OCI-M1 (cell line): Measurements from ENCODE around the gene TRIM8.
"Not testable (repeated sequence)": the region's sequence is repeated elsewhere in the genome, so short reads cannot be mapped to it uniquely, and the experiment has no call there.

Experiments
- DNase-seq: peaks from one replicate; lab custom pipeline; 2025; lab: John Stamatoyannopoulos, UW

The TRIM8 gene

GRCh38 chr10:102670871-102671434, 26.7 kb downstream of the TRIM8 start:
- DNase-seq, result peak; percentile 83

DNA sequence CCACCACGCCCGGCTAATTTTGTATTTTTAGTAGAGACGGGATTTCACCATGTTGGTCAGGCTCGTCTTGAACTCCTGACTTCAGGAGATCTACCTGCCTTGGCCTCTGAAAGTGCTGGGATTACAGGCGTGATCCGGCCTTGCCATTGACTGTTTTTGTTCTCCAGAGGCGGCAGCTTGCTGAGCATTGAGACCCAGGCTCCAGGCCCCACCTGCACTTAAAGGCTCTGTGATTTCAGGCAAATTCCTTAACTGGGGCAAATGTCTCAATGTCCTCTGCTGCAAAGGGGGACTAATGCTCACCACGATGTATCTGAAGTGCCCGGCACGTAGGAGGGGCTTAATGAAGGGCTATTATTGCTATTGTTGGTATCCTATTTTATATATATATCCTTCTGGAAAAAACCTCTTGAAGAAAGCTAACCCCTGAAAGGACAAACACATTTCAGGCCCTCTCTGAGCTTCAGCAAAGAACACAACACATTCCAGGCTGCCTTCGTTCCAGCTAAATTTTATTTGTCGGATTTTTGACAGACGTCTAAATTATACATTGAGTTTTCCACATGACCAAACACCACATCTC, 29.0 kb downstream of the TRIM8 start:
- no peak for DNase-seq

DNA sequence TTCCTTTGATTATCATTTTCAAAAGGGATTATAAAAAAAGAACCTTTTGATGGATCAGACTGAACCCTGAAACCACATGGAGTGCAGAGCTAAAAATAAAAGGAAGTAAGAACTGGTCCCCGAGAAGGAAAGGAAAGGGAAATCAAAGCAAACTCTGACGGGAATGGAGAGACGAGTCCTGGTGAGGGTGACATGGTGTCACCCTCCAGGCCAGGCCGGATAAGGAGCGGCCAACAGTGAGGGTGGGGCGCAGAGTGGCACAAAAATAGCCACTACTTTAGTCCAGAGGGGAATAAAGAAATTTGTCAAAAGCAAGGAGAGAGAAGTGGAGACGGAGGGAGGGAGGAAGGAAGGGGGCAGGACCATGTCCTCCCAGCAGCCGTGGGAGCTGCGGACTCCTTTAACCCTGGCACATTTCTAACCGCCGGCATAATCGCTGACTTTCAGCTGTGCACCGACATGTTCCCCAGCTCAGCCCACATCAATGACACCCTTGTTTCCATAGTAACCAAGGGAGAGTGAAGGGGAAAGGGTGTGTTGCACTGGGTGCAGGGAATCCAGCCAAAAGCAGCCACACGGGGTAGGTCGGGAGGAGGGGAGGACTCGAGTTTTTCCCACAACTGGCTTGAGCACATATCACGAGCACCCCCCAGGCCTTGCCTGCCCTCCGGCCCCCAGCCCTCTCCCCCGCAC, 29.7 kb downstream of the TRIM8 start:
- peak; percentile 98 for DNase-seq

DNA sequence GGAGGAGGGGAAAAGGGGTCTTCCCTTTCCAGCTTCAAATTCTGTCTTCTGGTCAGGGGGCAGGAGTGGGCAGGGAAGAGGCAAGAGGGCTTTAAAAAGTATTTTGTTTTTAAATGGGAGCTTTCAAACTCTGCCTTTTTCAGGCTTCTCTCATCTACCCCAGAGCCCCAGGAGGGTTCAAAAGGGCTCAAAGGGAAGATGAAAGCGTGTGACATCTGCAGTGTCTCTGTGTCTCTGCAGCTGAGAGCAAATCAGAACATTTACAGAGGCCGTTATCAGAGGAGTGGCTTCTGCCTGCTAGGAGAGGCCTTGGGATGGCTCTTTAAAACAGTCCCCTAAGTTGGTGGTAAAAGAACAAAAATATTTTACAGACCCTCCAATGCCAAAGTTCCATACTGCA, 30.3 kb downstream of the TRIM8 start:
- DNase-seq, result peak; percentile 82

- peak; percentile 40 for DNase-seq
Measured at GRCh38 chr10:102675011-102675665, 30.9 kb downstream of the TRIM8 start.

DNA sequence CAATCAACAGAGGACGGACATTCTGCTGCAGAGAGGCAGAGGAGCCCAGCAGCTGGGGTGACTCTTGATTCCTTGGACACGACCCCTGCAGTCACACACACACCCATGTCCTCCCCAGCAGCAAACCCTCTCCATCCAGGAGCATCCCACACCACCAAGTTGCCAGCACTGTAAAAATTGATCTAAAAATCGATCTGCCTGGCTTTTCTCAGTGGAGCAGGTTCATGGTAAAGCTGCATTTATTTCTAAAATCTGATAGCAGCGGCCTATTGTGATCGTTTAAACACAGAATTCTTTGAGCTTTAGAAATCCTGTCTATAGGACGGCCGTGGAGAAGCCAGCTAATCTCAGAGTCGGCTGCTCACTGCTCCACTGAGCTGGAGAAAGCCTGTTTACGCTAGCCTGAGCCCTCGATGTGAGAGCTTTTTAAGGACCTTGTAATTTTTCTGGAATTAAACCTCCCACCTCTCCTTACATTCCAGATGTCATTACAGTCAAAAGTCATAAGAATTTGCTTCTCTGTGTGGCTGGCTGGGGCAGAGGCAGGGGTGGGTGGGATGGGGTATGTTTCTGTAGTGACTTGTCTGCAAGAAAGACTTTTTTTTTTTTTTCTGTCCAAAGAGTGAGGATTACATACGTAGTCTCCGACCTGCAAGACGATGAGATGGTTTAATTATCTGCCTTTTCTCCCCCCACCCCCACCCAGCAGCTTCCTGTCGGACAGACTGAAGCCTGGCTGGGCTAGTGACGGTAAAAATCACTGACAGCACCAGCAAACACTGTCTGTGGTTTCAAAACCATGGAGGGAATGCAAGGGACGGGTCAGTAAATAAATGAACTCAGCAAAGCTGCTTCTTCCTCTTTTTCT, 31.6 kb downstream of the TRIM8 start:
- DNase-seq, result peak; percentile 95

- no peak for DNase-seq
Measured at GRCh38 chr10:102676534-102677315, 32.4 kb downstream of the TRIM8 start.

DNA sequence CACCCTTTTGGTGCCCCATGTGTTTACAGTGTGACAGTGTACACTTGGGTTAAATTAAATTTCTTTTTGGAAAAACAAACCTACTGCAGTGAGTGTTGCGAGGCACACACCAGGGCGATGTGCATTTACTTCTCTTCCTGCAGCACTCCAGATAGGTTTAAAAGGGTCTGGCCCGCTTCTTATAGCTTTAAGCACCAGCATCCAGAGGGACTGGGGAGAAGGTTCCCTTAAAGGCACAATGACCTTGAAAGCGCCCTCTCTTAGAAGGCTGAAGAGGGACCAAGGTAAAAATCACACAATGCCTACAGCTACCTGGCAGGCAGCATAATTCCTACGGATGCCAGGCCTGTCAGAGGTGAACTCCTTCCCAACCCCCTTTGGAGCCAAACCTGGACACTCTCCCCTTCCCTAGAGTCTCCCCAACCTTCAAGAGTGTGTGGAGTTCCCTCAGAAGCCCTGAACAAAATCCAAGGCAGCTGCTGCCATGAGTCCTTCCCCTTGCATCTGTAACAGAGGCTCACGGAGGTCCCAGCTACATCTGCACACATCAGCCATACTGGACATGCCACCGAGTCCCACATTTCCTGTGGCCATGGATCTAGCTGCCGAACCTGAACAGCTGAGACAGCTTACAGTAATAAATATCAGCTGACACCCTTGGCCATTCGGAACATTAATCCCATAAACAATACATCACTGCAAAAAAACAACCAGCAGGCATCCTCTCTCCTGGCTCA, 33.2 kb downstream of the TRIM8 start:
- DNase-seq, result no peak

GRCh38 chr10:102678068-102678400, 33.8 kb downstream of the TRIM8 start:
- DNase-seq, result no peak

DNA sequence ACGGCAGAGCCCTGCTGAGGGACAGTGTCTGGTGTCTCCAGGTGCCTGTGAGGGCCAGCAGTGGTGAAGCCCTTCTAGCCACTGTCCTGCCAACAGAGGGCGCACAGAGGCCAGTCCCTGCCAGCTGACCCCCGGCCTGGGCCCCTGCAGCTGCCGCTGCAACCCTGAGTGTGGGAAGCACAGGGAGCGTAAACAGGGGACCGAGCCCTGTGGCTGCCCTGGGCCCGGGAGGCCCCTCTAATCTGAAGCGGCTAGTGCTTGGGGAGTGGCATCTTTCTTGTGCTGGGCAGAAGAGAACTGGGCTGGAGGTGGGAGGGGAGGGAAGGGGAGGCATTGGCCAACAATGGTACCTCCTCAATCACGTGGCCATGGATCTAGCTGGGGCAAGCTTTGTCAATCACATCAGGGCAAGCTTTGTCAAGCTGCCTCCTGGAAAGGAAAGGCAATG, 34.6 kb downstream of the TRIM8 start:
- DNase-seq, result peak; percentile 90

- DNase-seq, result no peak
Measured at GRCh38 chr10:102679596-102679995, 35.3 kb downstream of the TRIM8 start.

- DNase-seq, result no peak
Measured at GRCh38 chr10:102681696-102682095, 37.4 kb downstream of the TRIM8 start.

DNA sequence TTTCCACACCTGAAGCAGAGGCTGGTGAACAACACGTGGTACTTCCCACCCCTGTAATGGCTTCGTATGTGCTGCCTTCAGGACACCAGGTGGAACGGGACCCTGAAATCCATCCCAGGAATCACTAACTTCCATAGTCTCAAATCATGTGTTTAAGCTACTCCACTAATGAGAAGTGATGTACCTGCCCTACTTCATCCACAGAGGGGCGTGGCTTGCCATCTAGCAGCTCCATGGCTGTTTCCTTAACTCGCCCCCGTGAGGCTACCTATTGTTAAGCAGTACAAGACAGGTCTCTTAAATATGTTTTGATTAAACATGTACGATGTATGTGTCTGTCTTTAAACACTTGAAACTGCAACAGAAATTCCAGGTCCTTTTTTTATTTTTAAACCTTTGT, 38.1 kb downstream of the TRIM8 start:
- no peak for DNase-seq

DNA sequence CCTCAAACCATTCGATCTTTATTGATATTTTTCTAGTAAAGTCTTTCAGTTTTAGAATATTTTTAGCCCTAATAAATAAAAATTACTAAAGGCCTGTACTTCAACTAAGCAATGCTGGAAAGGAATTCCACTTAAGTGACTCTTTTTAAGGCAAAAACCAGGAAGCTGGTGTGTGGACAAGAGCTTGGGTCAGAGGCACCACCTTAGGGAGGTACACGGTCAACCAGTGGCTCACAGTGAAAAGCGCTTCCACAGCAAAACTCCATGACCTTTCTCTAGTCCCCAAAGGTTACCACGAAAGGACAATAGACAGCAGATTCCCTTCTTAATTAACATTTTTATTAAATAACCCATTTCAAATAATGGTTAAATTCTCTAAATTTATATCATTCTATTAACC, 38.7 kb downstream of the TRIM8 start:
- no peak for DNase-seq

DNA sequence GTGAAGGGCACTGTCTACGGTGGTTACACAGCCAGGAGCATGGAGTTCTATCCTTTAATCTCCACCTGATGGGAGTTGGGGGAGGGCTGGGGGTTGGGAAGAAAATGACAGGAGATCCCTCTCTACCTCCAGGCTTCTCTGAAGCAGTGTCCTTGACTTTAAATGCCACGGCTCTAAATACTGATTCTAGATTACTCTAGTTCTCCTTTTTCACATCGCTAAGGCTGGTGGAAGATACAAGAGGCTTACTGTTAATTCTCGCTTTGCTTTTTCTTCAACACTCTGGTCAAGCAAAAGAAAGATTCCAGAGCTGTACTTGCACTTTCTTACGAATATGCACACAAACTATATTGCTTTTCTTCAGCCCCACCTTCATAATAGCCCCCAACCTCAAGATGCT, 39.5 kb downstream of the TRIM8 start:
- peak; percentile 74 for DNase-seq

- no peak for DNase-seq
Measured at GRCh38 chr10:102691285-102692066, 47.2 kb downstream of the TRIM8 start.

DNA sequence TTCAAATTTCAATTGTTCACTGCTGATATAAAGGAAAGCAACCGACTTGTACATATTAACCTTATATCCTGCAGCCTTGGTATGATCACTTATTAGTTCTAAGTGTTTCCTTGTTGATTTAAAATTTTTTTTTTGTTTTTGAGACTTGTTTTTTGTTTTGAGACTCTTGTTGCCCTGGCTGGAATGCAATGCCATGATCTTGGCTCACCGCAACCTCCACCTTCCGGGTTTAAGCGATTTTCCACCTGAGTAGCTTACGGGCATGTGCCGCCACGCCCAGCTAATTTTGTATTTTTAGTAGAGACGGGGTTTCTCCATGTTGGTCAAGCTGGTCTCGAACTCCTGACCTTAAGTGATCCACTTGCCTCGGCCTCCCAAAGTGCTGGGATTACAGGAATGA, 51.1 kb downstream of the TRIM8 start:
- not testable (repeated sequence) for DNase-seq

DNA sequence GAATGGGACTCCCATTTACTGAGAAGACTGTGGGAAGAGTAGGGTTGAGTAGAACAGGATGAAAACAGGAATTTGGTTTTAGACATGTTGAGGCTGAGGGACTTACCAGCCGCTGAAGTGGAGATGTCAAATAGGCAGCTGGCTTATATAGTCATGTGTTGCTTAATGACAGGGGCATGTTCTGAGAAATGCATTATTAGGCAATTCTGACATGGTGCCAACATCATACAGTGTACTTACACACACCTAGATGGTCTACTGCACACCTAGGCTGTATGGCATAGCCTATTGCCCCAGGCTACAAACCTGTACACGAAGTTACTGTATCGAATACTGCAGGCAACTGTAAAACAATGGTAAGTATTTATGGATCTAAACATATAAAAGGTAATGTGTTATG, 52.5 kb downstream of the TRIM8 start:
- DNase-seq, result no peak

GRCh38 chr10:102698894-102699293, 54.6 kb downstream of the TRIM8 start:
- DNase-seq, result no peak

DNA sequence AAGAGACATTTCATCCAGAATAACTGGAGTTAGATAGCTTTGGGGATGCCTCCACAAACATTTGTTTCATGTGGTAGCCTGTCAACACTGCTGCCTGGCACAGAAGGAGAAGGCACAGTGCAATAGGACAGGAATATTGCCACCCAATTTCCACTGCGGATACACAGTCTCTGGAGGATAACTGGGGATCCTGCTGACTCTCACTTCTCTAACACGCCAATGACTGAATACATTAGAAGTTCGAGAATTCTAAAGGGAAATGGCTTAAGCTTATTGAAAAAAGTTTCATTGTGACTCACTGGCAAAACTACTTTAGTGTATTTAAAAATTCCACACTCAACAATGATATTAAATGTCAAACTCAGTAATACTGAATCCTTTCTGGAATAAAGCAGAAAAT, 57.0 kb downstream of the TRIM8 start:
- DNase-seq, result no peak
